Neural crest cell (in vitro differentiated cells): ENCODE results near the gene SUOX. TPM values are rescaled to one million over a fixed set of nuclear protein-coding genes. Genes with fewer than 3 reads are reported as not detected.
"Not testable (repeated sequence)": the region's sequence is repeated elsewhere in the genome, so short reads cannot be mapped to it uniquely, and the experiment has no call there.

Experiments used
- DNase-seq: peaks from one replicate; pipeline ENCODE4 v3.0.0; 2021; ENCODE audit warnings: low read depth, mixed read lengths, low spot score
- H3K27ac Mint-ChIP-seq: one replicate; pipeline ENCODE4 v1.8.0; 2021; ENCODE audit warnings: mild to moderate bottlenecking, mixed read lengths; ENCODE audit not compliant: unreplicated experiment
- H3K27me3 Mint-ChIP-seq: 2 replicates; pipeline ENCODE4 v1.8.0; 2021; ENCODE audit warnings: low read depth, mild to moderate bottlenecking, mixed read lengths
- H3K36me3 Mint-ChIP-seq: 2 replicates; pipeline ENCODE4 v1.8.0; 2021; ENCODE audit warnings: low read depth, mild to moderate bottlenecking, mixed read lengths
- H3K4me1 Mint-ChIP-seq: 2 replicates; pipeline ENCODE4 v1.8.0; 2021; ENCODE audit warnings: mixed read lengths
- H3K4me3 Mint-ChIP-seq: one replicate; pipeline ENCODE4 v1.8.0; 2021; ENCODE audit warnings: mild to moderate bottlenecking, mixed read lengths
- H3K9me3 Mint-ChIP-seq: 2 replicates; pipeline ENCODE4 v1.8.0; 2021; ENCODE audit warnings: mixed read lengths
- CTCF ChIP-seq: fragments of 200-600 bp; sonication (generic); conservative IDR thresholded peaks from 2 replicates; pipeline ENCODE4 v1.5.0; 2021; ENCODE audit warnings: antibody characterized with exemption, mild to moderate bottlenecking
- total RNA-seq: library from RNA; stranded (reverse); gene quantifications from 2 replicates; pipeline ENCODE4 v1.2.1, GENCODE V29; 2021

Gene SUOX
- total RNA-seq, 1 donor from 2014 or later = 30.4 TPM

GRCh38 chr12:55997535-55997859 is 421 bp downstream of the SUOX start:
- H3K27ac Mint-ChIP-seq = peak overlapping the region; percentile 93
- peaks cover 33% of the 10 kb centered on the region for H3K4me1 Mint-ChIP-seq
- peak overlapping the region; percentile 94 for H3K4me3 Mint-ChIP-seq
- TF ChIP-seq CTCF = no peak
- no peaks in the 10 kb centered on the region for H3K27me3 Mint-ChIP-seq
- no peak for DNase-seq
- no peaks in the 10 kb centered on the region for H3K9me3 Mint-ChIP-seq
- peaks cover 12% of the 10 kb centered on the region for H3K36me3 Mint-ChIP-seq

- Mint-ChIP-seq H3K27ac (peak overlapping the region; percentile 32), H3K4me3 (peak overlapping the region; percentile 65), H3K4me1 (peaks cover 33% of the 10 kb centered on the region), H3K36me3 (peaks cover 20% of the 10 kb centered on the region)
- DNase-seq, H3K9me3 Mint-ChIP-seq, H3K27me3 Mint-ChIP-seq: not testable (repeated sequence)
Observed at GRCh38 chr12:55999522-55999921, 2.4 kb downstream of the SUOX start.

- H3K4me3 Mint-ChIP-seq = peak overlapping the region; percentile 65
- peaks cover 33% of the 10 kb centered on the region for H3K4me1 Mint-ChIP-seq
- peaks cover 26% of the 10 kb centered on the region for H3K36me3 Mint-ChIP-seq
- not testable (repeated sequence) for H3K27ac Mint-ChIP-seq, H3K9me3 Mint-ChIP-seq, H3K27me3 Mint-ChIP-seq, DNase-seq
Observed at GRCh38 chr12:55999999-56000540, 3.0 kb downstream of the SUOX start.

DNA sequence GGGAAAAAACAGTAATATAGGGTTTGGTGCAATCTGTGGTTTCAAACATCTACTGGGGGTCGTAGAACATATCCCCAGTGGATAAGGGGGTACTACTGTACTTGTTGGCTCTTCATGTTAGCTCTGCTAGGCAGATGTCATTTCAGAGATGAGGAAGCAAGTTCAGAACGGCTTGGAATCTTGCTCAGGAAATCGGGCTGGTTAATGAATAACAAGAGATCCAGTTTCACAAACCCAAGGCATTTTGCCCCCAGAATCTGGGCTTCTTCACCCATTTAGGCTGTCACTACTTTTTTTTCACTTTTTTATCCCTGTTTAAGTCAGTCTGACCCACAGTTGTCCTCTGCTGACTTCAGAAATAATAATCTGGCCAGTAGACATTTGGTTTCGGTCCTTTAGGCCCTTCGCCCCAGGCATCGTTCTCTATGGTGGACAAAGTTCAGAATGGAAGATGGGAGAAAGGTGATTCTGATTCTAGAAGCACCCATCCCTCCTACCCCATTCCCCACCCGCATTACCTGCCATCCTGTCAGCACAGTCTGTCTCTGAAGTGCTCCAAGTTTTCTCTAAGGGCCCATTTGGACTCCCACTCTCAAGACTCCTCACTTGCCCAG is 4.5 kb downstream of the SUOX start:
- Mint-ChIP-seq H3K4me3 (peak overlapping the region; percentile 58), H3K27me3 (no peaks in the 10 kb centered on the region), H3K36me3 (peaks cover 26% of the 10 kb centered on the region), H3K27ac (no peak overlapping the region), H3K9me3 (no peaks in the 10 kb centered on the region), H3K4me1 (peaks cover 30% of the 10 kb centered on the region)
- no peak for DNase-seq
- TF ChIP-seq CTCF = no peak

DNA sequence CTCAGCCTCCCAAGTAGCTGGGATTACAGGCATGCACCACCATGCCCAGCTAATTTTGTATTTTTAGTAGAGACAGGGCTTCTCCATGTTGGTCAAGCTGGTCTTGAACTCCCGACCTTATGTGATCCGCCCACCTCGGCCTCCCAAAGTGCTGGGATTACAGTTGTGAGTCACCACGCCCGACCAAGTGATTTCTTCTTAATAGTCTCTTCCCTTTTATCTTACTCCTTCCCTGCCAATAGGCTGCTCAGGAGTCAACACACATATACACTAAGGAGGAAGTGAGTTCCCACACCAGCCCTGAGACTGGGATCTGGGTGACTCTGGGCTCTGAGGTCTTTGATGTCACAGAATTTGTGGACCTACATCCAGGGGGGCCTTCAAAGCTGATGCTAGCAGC is 6.3 kb downstream of the SUOX start:
- peaks cover 32% of the 10 kb centered on the region for H3K36me3 Mint-ChIP-seq
- peak overlapping the region; percentile 67 for H3K4me3 Mint-ChIP-seq
- H3K9me3 Mint-ChIP-seq, H3K27me3 Mint-ChIP-seq, H3K27ac Mint-ChIP-seq, DNase-seq: not testable (repeated sequence)
- peaks cover 28% of the 10 kb centered on the region for H3K4me1 Mint-ChIP-seq

DNA sequence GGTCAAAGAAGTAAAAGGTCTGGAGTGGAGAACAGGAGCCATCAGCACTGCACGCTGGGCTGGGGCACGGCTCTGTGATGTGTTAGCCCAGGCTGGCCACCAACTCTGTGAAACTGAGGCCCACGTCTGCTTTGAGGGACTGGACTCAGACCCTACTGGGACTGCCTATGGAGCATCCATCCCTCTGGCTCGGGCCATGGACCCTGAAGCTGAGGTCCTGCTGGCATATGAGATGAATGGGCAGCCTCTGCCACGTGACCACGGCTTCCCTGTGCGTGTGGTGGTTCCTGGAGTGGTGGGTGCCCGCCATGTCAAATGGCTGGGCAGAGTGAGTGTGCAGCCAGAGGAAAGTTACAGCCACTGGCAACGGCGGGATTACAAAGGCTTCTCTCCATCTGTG is 7.1 kb downstream of the SUOX start:
- H3K4me3 Mint-ChIP-seq = peak overlapping the region; percentile 86
- peaks cover 32% of the 10 kb centered on the region for H3K36me3 Mint-ChIP-seq
- H3K27me3 Mint-ChIP-seq = no peaks in the 10 kb centered on the region
- H3K27ac Mint-ChIP-seq = no peak overlapping the region
- no peak for DNase-seq
- H3K9me3 Mint-ChIP-seq = no peaks in the 10 kb centered on the region
- TF ChIP-seq CTCF = no peak
- H3K4me1 Mint-ChIP-seq = peaks cover 28% of the 10 kb centered on the region

DNA sequence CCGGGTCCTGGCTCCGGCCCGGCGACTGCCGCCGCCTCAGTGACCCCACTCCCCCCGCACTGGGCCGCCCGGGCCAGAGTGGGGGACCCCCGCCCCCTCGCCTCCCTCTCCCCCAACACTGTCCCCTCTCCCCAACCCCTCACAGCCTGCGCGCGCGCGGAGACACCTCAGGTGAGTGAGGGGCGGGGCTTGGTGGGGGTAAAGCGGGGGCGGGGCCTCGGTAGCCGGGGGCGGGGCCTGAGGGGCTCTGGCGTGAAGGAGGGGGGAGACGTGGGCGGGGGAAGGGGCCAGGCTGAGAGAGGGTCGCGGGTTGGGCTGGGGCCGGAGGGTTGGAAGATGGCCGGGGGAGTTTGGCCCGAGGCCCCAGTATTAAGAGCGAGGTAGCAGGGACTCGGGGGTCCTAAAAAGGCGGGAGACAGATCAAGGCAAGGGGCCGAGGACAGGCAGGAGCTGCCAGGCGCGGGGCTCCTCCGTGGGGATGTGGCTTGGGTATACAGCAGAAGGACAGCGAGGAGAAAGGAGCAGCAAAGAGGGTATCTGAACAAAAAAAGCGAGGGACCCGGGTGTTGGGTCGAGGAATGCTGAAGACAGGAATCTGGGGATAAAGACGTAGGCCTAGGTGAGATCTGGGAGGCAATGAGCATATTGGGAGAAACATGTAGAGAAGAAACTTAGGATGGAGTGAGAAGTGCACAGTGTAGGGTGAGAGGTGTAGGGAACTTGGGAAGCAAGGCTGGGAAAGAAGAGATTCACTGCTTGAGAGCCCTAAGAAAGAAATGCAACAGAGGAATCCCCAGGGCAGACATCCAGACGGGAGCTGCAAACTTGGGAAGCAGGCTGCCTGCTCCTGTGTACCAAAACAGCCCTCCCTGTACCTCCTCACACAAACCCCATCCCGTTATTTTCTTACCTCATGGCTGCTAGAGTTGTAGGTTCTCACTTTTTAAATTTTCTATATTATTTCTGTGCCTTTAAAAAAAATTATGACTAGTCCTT is 10.8 kb downstream of the SUOX start:
- peak; percentile 70 for DNase-seq
- Mint-ChIP-seq H3K27me3 (no peaks in the 10 kb centered on the region), H3K4me3 (peak overlapping the region; percentile 92), H3K9me3 (no peaks in the 10 kb centered on the region), H3K27ac (peak overlapping the region; percentile 90), H3K4me1 (peaks cover 41% of the 10 kb centered on the region), H3K36me3 (peaks cover 23% of the 10 kb centered on the region)
- no peak for TF ChIP-seq CTCF
